ENCODE results near the gene USE1.

USE1 gene

DNA sequence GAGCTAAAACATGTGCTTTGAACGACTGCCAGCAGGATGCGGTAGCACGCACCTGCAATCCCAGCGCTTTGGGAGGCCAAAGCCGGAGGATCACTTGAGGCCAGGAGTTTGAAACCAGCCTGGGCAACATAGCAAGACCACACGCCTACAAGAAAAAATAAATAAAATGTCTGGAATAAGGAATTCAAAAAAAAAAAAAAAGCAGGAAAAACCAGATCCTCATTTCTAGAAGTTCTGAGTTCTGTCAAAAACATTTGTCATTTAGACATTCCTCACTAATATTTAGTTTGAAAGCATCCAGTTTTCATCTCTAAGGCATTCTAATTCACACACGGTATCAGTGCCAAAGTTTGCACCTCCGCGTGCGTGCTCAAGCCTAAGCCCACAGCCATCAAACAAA lies 36.9 kb upstream of the USE1 start:
- TF ChIP-seq, protein P1, sequence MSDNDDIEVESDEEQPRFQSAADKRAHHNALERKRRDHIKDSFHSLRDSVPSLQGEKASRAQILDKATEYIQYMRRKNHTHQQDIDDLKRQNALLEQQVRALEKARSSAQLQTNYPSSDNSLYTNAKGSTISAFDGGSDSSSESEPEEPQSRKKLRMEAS (IDR thresholded peaks at IDR 0.05; ENCODE audit: low read depth, low read length) = no peak
- no peak for TF ChIP-seq MYC (IDR thresholded peaks at IDR 0.05; ENCODE audit: low read depth, low read length)
- no peak for TF ChIP-seq POLR2A (IDR thresholded peaks at IDR 0.05; ENCODE audit: extremely low read depth, insufficient read length)
- TF ChIP-seq, protein P2, sequence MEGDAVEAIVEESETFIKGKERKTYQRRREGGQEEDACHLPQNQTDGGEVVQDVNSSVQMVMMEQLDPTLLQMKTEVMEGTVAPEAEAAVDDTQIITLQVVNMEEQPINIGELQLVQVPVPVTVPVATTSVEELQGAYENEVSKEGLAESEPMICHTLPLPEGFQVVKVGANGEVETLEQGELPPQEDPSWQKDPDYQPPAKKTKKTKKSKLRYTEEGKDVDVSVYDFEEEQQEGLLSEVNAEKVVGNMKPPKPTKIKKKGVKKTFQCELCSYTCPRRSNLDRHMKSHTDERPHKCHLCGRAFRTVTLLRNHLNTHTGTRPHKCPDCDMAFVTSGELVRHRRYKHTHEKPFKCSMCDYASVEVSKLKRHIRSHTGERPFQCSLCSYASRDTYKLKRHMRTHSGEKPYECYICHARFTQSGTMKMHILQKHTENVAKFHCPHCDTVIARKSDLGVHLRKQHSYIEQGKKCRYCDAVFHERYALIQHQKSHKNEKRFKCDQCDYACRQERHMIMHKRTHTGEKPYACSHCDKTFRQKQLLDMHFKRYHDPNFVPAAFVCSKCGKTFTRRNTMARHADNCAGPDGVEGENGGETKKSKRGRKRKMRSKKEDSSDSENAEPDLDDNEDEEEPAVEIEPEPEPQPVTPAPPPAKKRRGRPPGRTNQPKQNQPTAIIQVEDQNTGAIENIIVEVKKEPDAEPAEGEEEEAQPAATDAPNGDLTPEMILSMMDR (IDR thresholded peaks at IDR 0.05; ENCODE audit: low read depth, low read length) = no peak
- no peak overlapping the region for H3K4me3 ChIP-seq (ENCODE audit: low read depth, low read length)
- DNase-seq (ENCODE audit: low read depth) = no peak

DNA sequence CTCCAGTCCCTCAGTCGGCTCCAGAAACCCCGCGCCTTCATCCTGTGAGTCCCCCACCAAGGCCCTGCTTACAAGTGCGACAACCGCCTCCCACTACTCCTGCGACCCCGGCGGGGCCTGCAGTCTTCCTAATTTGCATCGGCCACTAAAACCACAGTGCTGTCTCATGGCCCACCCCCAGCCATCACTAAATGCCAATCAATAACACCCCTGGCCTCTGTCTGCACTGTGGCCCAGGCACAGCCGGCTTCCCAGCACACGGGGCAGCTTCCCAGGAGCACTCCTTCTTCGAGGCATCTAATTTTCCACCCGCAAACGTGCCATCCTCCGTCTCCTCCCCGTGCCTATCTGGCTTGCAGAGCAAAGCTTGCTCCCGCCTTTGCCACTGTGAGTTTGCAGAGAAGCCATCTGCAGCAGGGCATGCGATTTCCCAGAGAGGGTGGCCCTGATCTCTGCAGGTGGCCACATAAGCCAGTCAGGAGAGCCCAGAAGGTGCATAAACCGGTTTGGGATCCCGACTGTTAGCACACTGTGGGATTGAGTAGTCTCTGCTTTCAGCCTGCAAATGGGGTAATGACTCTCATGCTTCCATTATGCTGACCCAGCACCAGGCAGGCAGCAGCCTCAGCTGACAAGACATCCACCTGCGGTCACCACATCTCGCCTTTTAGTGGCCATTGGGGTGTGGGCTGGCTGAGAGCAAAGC lies 34.0 kb upstream of the USE1 start:
- no peak for DNase-seq (ENCODE audit: low read depth)
- H3K4me3 ChIP-seq (ENCODE audit: low read depth, low read length) = no peak overlapping the region
- no peak for TF ChIP-seq MYC (IDR thresholded peaks at IDR 0.05; ENCODE audit: low read depth, low read length)
- TF ChIP-seq, protein P2 (IDR thresholded peaks at IDR 0.05; ENCODE audit: low read depth, low read length) = no peak
- TF ChIP-seq, protein P1 (IDR thresholded peaks at IDR 0.05; ENCODE audit: low read depth, low read length) = no peak
- no peak for TF ChIP-seq POLR2A (IDR thresholded peaks at IDR 0.05; ENCODE audit: extremely low read depth, insufficient read length)

DNA sequence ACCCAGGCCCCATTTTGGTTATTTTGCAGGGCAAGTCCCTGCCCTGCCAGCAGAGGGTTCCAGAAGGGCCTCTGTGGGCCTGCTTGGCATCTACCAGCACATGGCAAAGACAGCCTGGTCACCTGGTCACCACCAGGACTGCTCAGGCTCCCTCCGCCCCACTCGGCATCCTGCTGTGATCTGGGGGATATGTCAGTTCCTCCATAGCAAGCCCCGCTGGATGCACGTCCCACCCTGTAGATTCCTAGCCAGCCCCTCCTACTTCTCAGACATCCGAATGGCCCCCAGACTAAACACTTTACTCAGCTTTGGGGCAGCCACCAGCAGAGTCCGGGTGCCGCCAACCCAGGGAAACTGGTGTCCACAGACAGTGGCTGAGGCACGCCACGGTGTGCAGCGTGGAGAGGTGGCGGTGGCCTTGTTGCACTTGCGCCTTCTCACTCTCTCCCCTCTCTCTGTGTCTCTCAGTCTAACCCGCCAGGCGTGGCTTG lies 31.8 kb upstream of the USE1 start:
- DNase-seq (ENCODE audit: low read depth) = peak; percentile 67
- TF ChIP-seq POLR2A (IDR thresholded peaks at IDR 0.05; ENCODE audit: extremely low read depth, insufficient read length) (no peak), MYC (IDR thresholded peaks at IDR 0.05; ENCODE audit: low read depth, low read length) (peak; percentile 38; the same call in 1 of the 2 replicates)
- TF ChIP-seq, protein P1 (IDR thresholded peaks at IDR 0.05; ENCODE audit: low read depth, low read length) = peak; percentile 47
- TF ChIP-seq, protein P2 (IDR thresholded peaks at IDR 0.05; ENCODE audit: low read depth, low read length) = peak; percentile 14
- peak overlapping the region; percentile 38 for H3K4me3 ChIP-seq (ENCODE audit: low read depth, low read length)

DNA sequence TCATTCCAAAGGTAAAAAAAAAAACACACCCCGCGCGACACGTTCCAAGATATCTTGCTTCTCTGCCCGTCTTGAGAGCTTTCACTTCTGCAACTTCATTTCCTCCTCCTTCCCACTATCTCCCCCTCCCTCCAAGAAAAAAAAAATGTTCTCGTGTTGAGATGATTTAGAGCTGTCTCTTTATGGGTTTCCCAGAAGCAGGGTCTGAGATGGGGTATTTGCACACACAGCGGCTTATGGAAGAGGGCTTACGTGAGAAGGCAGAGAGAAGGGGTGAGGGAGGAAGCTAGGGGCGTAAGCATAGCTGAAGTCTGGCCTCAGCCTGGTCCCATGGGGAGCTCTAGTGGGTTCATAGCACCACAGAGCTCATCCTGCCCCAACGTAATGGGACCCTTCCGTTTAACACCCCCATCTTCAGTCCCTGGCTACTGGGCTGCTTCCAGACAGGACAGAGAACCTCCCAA lies 31.3 kb upstream of the USE1 start:
- TF ChIP-seq MYC (IDR thresholded peaks at IDR 0.05; ENCODE audit: low read depth, low read length) (no peak), POLR2A (IDR thresholded peaks at IDR 0.05; ENCODE audit: extremely low read depth, insufficient read length) (no peak)
- TF ChIP-seq, protein P2 (IDR thresholded peaks at IDR 0.05; ENCODE audit: low read depth, low read length) = no peak
- TF ChIP-seq, protein P1 (IDR thresholded peaks at IDR 0.05; ENCODE audit: low read depth, low read length) = no peak
- DNase-seq (ENCODE audit: low read depth) = peak; percentile 96
- H3K4me3 ChIP-seq (ENCODE audit: low read depth, low read length) = peak overlapping the region; percentile 38

DNA sequence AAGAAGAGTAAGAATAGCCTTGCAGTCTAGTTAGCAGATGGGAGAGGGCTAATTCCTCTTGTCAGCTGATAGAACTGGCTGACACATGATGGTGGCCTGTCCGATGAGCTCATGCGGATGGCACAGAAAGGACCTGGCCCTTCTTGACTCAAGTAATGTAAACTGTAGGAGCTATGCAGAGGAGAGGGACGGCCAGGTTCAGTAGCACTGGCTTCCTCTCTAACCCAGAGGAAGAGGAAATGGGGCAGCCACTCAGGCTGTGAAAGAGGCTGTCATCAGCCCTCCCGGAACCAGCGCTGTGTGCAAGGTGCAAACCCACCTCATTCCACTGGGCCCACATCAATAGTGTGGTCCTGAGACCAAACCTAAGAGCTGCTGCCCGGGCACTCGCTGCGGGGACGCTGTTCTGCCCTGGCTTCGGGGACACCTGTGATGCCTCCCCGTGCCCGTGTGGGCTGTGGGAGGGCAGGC lies 30.8 kb upstream of the USE1 start:
- no peak for DNase-seq (ENCODE audit: low read depth)
- TF ChIP-seq MYC (IDR thresholded peaks at IDR 0.05; ENCODE audit: low read depth, low read length) = no peak
- TF ChIP-seq POLR2A (IDR thresholded peaks at IDR 0.05; ENCODE audit: extremely low read depth, insufficient read length) = no peak
- TF ChIP-seq, protein P2 (IDR thresholded peaks at IDR 0.05; ENCODE audit: low read depth, low read length) = no peak
- TF ChIP-seq, protein P1 (IDR thresholded peaks at IDR 0.05; ENCODE audit: low read depth, low read length) = no peak
- H3K4me3 ChIP-seq (ENCODE audit: low read depth, low read length) = no peak overlapping the region

Data from NB4 (cell line).